HepG2 (cell line): ENCODE data around the gene GNG7. TPM values are rescaled to one million over a fixed set of nuclear protein-coding genes. Genes with fewer than 3 reads are reported as not detected.
A peak's percentile ranks its signal among the peaks of the same experiment; 100 is the strongest.

Experiments
- ADNP ChIP-seq: sonication (generic); formaldehyde crosslinking; IDR thresholded peaks from 2 replicates; pipeline ENCODE4 v1.4.0; 2020; ENCODE audit warnings: missing genetic modification reagents
- BCL3 ChIP-seq: sonication (generic); formaldehyde crosslinking; IDR thresholded peaks from 2 replicates; pipeline ENCODE4 v1.5.1; 2020; ENCODE audit warnings: mild to moderate bottlenecking, missing genetic modification reagents, moderate library complexity
- CENPT ChIP-seq: sonication (generic); formaldehyde crosslinking; IDR thresholded peaks from 2 replicates; pipeline ENCODE4 v1.8.0; 2022; ENCODE audit warnings: low read depth, mild to moderate bottlenecking, moderate library complexity, missing genetic modification reagents
- CREB3 ChIP-seq: sonication (generic); formaldehyde crosslinking; IDR thresholded peaks from 2 replicates; pipeline ENCODE4 v1.5.0; 2020; ENCODE audit warnings: missing genetic modification reagents
- EZH2 ChIP-seq: conservative IDR thresholded peaks from 2 replicates; pipeline ENCODE4 v1.6.1; 2012; ENCODE audit warnings: mild to moderate bottlenecking, low read depth, low read length, moderate library complexity
- HMGA1 ChIP-seq: sonication (generic); formaldehyde crosslinking; conservative IDR thresholded peaks from 2 replicates; pipeline ENCODE4 v1.4.0; 2020; ENCODE audit warnings: missing genetic modification reagents
- HNF1B ChIP-seq: sonication (generic); formaldehyde crosslinking; IDR thresholded peaks from 2 replicates; pipeline ENCODE4 v1.5.1; 2020; ENCODE audit warnings: mild to moderate bottlenecking, moderate library complexity, missing genetic modification reagents
- LRRFIP1 ChIP-seq: sonication (generic); formaldehyde crosslinking; conservative IDR thresholded peaks from 2 replicates; pipeline ENCODE4 v1.4.0; 2020; ENCODE audit warnings: missing genetic modification reagents
- NFIC ChIP-seq: IDR thresholded peaks from 2 replicates; pipeline ENCODE4 v1.6.1; 2012; ENCODE audit warnings: mild to moderate bottlenecking, low read length, inconsistent platforms
- PITX1 ChIP-seq: sonication (generic); formaldehyde crosslinking; IDR thresholded peaks from 2 replicates; pipeline ENCODE4 v1.5.1; 2020; ENCODE audit warnings: mild to moderate bottlenecking, missing genetic modification reagents
- POGZ ChIP-seq: sonication (generic); formaldehyde crosslinking; IDR thresholded peaks from 2 replicates; pipeline ENCODE4 v1.4.0; 2020; ENCODE audit warnings: mild to moderate bottlenecking, missing genetic modification reagents
- REL ChIP-seq: sonication (generic); formaldehyde crosslinking; conservative IDR thresholded peaks from 2 replicates; pipeline ENCODE4 v1.8.0; 2022; ENCODE audit warnings: mild to moderate bottlenecking, missing genetic modification reagents, moderate library complexity
- RFXAP ChIP-seq: sonication (generic); formaldehyde crosslinking; IDR thresholded peaks from 2 replicates; pipeline ENCODE4 v1.4.0; 2020; ENCODE audit warnings: missing genetic modification reagents, borderline replicate concordance
- TAF1 ChIP-seq: sonication (generic); formaldehyde crosslinking; IDR thresholded peaks from 2 replicates; pipeline ENCODE4 v1.4.0; 2020; ENCODE audit warnings: missing genetic modification reagents
- WIZ ChIP-seq: sonication (generic); formaldehyde crosslinking; IDR thresholded peaks from 2 replicates; pipeline ENCODE4 v1.5.1; 2020; ENCODE audit warnings: mild to moderate bottlenecking, missing genetic modification reagents
- ZKSCAN1 ChIP-seq: fragments of 150-350 bp; IDR thresholded peaks from 2 replicates; pipeline ENCODE4 v1.6.1; 2014; ENCODE audit warnings: low read length
- ZNF335 ChIP-seq: sonication (generic); formaldehyde crosslinking; IDR thresholded peaks from 2 replicates; pipeline ENCODE4 v1.4.0; 2020; ENCODE audit warnings: missing genetic modification reagents
- ZNF337 ChIP-seq: sonication (generic); formaldehyde crosslinking; IDR thresholded peaks from 2 replicates; pipeline ENCODE4 v1.5.1; 2020; ENCODE audit warnings: missing genetic modification reagents, low read depth, mild to moderate bottlenecking, borderline replicate concordance
- ZNF431 ChIP-seq: sonication (generic); formaldehyde crosslinking; IDR thresholded peaks from 2 replicates; pipeline ENCODE4 v1.9.0; 2022; ENCODE audit warnings: missing genetic modification reagents, low read depth, mild to moderate bottlenecking, borderline replicate concordance
- ZNF530 ChIP-seq: sonication (generic); formaldehyde crosslinking; IDR thresholded peaks from 2 replicates; pipeline ENCODE4 v1.5.0; 2020; ENCODE audit warnings: low read depth, mild to moderate bottlenecking, missing genetic modification reagents
- ZNF558 ChIP-seq: sonication (generic); formaldehyde crosslinking; IDR thresholded peaks from 2 replicates; pipeline ENCODE4 v1.9.0; 2022; ENCODE audit warnings: mild to moderate bottlenecking, missing genetic modification reagents, borderline replicate concordance
- ZNF672 ChIP-seq: sonication (generic); formaldehyde crosslinking; IDR thresholded peaks from 2 replicates; pipeline ENCODE4 v1.8.1; 2022; ENCODE audit warnings: missing genetic modification reagents
- ZNF704 ChIP-seq: sonication (generic); formaldehyde crosslinking; IDR thresholded peaks from 2 replicates; pipeline ENCODE4 v1.8.1; 2023; ENCODE audit warnings: mild to moderate bottlenecking, inconsistent platforms, moderate library complexity, missing genetic modification reagents, borderline replicate concordance
- ZNF781 ChIP-seq: sonication (generic); formaldehyde crosslinking; IDR thresholded peaks from 2 replicates; pipeline ENCODE4 v1.5.1; 2020; ENCODE audit warnings: borderline replicate concordance, mild to moderate bottlenecking, missing genetic modification reagents; ENCODE audit errors: not compliant biosample characterization
- ZNF83 ChIP-seq: sonication (generic); formaldehyde crosslinking; IDR thresholded peaks from 2 replicates; pipeline ENCODE4 v1.4.0; 2020; ENCODE audit warnings: missing genetic modification reagents, mild to moderate bottlenecking, borderline replicate concordance
- polyA plus RNA-seq, 8 experiments: library from polyadenylated mRNA; depleted of rRNA in 3 of 8; stranded (reverse) in 7 of 8; unstranded in 1 of 8; fragments of >200 nt; fragmentation: Illumina TruSeq in 4 of 8; extraction: Trizol in 4 of 8; gene quantifications; 2 replicates each; pipeline versions ENCODE4 v1.2.1 to v1.2.3, GENCODE V29; 2011 to 2016; ENCODE audit warnings: low read depth in 4 of 8, missing spikeins in 1 of 8, mixed read lengths in 1 of 8; ENCODE audit not compliant: insufficient read depth in 1 of 8
- total RNA-seq, 5 experiments: library from RNA; depleted of rRNA; stranded (reverse); fragments of >200 nt; fragmentation: Illumina TruSeq; extraction: Trizol; gene quantifications; 2 replicates each; pipeline ENCODE4 v1.2.3, GENCODE V29; 2016; ENCODE audit warnings: low read depth in 1 of 5

The GNG7 gene
- total and polyA plus RNA-seq, 2 of the 13 experiments (the other 11 are each of a cell fraction or from before 2014, with no cell fraction given), result 1.4 to 3.3 TPM

GRCh38 chr19:2648528-2648937 lies 54.0 kb downstream of the GNG7 start (continued):
- TF ChIP-seq ZNF335 (CRISPR knock-in tag) (no peak), TAF1 (CRISPR knock-in tag) (no peak), ZKSCAN1 (no peak), HMGA1 (CRISPR knock-in tag) (no peak), HNF1B (peak; percentile 27; the same call in 1 of the 2 replicates), RFXAP (no peak), ZNF781 (CRISPR knock-in tag) (no peak), NFIC (no peak), ZNF431 (CRISPR knock-in tag) (no peak), ZNF83 (CRISPR knock-in tag) (no peak), REL (no peak), EZH2 (no peak), CENPT (CRISPR knock-in tag) (no peak), ZNF704 (no peak), LRRFIP1 (CRISPR knock-in tag) (no peak), ZNF672 (CRISPR knock-in tag) (no peak), ZNF337 (no peak), ADNP (CRISPR knock-in tag) (no peak), PITX1 (no peak), ZNF558 (CRISPR knock-in tag) (no peak), ZNF530 (no peak), WIZ (no peak), BCL3 (CRISPR knock-in tag) (no peak), CREB3 (CRISPR knock-in tag) (no peak), POGZ (CRISPR knock-in tag) (no peak)
